Mammary epithelial cell (primary cell): ENCODE data around the gene EPHB6.

Source experiments
- CTCF ChIP-seq, 2 donors: IDR thresholded peaks in 1 of 2; conservative IDR thresholded peaks in 1 of 2; 2 replicates each; pipeline ENCODE4 v1.5.1; 2011 to 2012; ENCODE audit warnings: inconsistent platforms in 2 of 2, low read length in 2 of 2, mild to moderate bottlenecking in 2 of 2, control low read depth in 1 of 2, low read depth in 1 of 2; ENCODE audit not compliant: insufficient read depth in 1 of 2; ENCODE audit errors: extremely low read depth in 1 of 2
- EZH2 ChIP-seq: IDR thresholded peaks from 2 replicates; pipeline ENCODE4 v1.6.1; 2012; ENCODE audit warnings: low read length, inconsistent platforms, borderline replicate concordance

DNA sequence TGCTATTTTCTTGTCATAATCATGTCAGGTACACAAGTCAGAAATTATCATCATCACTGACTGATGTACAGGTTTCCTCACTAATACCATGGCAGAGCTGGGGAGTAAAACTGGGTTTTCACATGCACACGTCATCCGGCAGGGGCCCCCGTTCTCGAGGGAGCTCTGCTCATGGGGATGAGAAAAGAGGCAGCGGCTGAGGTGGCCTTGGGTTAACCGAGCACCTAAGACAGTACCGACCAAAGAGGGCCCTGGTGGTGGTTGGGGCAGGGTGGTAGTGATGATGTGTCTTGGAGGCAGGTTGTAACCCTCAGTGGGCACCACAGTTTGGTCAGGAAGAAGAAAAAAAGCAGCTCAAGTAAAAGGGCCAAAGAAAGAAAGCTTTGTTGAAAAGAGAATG, 42.8 kb downstream of the EPHB6 start:
- TF ChIP-seq EZH2 (no peak), CTCF (conservative IDR thresholded peaks at IDR 0.05 in 1 of 2, IDR thresholded peaks at IDR 0.05 in 1 of 2; ENCODE audit: extremely low read depth in 1 of 2, insufficient read depth in 1 of 2, low read depth in 1 of 2, low read length in 2 of 2) (no peak)
